ENCODE measurements around the gene PRL.

Gene PRL

DNA sequence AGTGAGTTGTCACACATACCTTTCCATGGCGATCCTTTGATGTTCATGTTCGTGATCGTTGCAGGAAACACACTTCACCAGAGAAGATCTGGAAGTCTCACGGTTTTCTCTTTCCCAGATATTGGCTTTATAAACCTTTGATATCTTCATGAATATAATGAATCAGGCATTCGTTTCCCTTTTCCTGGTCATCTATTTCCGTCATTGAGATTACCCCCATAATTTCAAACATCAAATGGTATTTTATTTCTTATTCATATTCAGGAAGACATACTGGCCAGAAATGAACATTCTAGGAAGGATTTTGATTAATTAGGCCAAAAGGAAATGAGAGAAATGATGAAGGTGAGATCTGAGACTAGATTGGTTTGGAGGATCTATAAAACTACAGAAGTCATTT is at the start of gene PRL:
PRL (minus strand) TSS at position 101 of the 400 bp plus-strand sequence; CDS start at position 47, 54 bp downstream.
- TF ChIP-seq, protein P1, sequence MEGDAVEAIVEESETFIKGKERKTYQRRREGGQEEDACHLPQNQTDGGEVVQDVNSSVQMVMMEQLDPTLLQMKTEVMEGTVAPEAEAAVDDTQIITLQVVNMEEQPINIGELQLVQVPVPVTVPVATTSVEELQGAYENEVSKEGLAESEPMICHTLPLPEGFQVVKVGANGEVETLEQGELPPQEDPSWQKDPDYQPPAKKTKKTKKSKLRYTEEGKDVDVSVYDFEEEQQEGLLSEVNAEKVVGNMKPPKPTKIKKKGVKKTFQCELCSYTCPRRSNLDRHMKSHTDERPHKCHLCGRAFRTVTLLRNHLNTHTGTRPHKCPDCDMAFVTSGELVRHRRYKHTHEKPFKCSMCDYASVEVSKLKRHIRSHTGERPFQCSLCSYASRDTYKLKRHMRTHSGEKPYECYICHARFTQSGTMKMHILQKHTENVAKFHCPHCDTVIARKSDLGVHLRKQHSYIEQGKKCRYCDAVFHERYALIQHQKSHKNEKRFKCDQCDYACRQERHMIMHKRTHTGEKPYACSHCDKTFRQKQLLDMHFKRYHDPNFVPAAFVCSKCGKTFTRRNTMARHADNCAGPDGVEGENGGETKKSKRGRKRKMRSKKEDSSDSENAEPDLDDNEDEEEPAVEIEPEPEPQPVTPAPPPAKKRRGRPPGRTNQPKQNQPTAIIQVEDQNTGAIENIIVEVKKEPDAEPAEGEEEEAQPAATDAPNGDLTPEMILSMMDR (IDR thresholded peaks at IDR 0.05; ENCODE audit: low read depth, low read length) = no peak
- no peak for DNase-seq (ENCODE audit: extremely low read depth, low read depth)

DNA sequence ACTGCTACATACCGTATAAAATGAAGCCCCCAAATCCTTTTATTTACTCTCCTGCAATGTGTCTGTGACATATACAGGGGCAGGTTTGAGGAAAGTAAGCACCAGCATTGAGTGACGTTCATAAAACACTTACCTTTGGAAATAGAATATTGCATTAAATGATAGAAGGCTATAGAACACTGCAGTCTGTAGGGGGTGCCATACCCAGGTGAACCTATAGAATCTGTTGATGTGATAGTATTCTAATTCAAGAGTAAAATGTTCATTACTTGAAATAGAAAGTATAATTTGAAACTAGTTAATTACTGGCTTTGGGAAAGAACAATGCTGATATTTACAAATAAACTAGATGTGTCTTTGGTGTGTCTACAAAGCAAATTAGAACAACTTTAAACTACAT is 47.0 kb upstream of the PRL start:
- no peak for DNase-seq (ENCODE audit: extremely low read depth, low read depth)
- TF ChIP-seq, protein P1 (IDR thresholded peaks at IDR 0.05; ENCODE audit: low read depth, low read length) = no peak

DNA sequence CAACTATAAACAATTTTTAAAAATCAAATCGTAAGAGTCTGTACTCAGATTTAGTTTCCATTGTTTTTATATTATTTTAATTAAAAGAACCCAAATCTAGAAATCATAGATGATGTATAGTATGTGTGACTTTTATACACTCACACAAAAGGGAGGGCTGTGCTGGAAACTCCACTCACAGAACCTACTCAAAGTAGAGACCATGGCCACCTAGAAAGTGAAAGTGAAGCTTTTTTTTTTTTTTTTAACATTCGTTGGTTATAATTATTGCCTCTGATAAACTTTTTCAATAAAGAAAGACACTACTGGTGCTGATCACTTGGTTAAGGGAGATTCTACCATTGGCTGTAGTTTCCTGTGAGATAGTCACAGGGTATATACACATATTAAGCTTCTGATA is 37.9 kb upstream of the PRL start:
- no peak for DNase-seq (ENCODE audit: extremely low read depth, low read depth)
- TF ChIP-seq, protein P1 (IDR thresholded peaks at IDR 0.05; ENCODE audit: low read depth, low read length) = no peak

DNA sequence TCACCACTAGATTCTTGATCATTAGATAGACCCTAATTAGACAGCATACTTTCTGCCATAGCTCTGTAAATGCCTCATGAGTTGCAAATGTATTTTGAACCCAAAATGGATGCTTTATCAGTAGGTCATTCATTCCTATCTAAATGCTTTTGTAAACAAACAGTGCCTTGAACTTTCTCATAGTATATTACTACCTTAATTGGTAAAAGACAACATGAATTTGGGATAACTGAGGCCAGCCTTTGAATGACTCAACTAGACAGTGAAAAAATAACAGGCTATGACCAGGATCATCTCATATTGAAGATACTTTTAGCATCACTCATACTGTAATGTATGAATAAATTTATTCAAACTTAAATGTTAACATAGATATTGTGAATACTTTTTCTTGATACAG is 37.0 kb upstream of the PRL start:
- no peak for DNase-seq (ENCODE audit: extremely low read depth, low read depth)
- TF ChIP-seq, protein P1 (IDR thresholded peaks at IDR 0.05; ENCODE audit: low read depth, low read length) = no peak

DNA sequence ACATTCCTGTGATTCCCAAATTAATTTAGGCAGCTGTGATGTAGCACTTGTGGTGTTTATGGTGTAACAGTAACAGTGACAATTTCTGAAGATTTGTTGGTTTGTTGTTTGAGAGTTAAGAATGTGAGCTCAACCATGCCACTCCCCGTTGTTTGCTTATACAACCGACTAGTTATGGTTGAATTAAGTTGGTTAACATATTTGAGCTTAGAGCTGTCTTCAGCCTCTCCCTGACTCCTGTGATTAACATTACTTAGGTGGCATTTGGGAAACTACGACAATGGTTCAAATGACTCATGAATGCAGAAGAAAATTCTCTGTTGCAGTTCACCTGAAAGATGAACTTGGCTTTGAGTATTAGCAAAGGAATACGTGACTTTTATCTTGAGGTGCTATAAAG is 35.9 kb upstream of the PRL start:
- DNase-seq (ENCODE audit: extremely low read depth, low read depth) = peak; percentile 44
- TF ChIP-seq, protein P1 (IDR thresholded peaks at IDR 0.05; ENCODE audit: low read depth, low read length) = no peak

DNA sequence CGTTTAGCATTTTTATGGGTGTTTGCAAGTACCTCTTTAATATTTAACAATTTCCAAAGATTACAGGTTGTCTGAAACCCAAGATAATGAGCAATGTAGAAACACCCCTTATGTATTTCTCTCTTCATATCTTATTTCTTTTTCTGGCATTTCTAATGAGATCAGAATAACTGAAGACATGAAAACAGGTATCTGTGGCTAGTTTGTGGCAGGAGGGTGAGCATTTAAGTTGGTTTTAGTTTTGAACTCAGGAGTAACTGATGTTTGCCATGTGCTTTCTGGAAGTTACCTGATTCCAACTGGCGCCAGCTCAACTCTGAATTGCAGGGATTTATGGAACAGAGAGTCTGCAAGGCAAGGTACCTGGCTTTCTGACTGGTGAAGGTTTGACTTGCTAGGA is 35.4 kb upstream of the PRL start:
- TF ChIP-seq, protein P1 (IDR thresholded peaks at IDR 0.05; ENCODE audit: low read depth, low read length) = no peak

DNA sequence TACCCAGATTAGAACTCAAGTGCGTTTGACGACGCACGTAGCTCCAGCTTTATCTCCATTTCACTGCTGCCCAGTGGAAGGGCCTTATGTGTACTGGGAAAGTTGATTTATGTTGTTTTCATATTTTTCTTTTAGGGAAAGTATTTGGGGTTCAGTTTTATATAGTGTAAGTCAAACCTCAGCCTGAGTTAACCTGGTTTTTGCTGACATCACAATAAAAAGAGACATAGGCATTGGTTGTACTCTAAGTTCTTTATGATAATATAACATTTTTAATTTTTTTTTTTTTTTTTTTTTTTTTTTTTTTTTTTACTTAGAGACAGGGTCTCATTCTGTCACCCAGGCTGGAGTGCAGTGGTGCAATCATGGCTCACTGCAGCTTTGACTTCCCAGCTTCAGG is 34.1 kb upstream of the PRL start:
- TF ChIP-seq, protein P1 (IDR thresholded peaks at IDR 0.05; ENCODE audit: low read depth, low read length) = no peak
- DNase-seq (ENCODE audit: extremely low read depth, low read depth) = no peak

More for the DNA sequence above, 35.4 kb upstream of the PRL start:
- DNase-seq (ENCODE audit: extremely low read depth, low read depth) = no peak

Measured in AG09319 (cell line).